ENCODE measurements around the gene RUFY2. TPM values are rescaled to one million over a fixed set of nuclear protein-coding genes. Genes with fewer than 3 reads are reported as not detected.
A peak's percentile ranks its signal among the peaks of the same experiment; 100 is the strongest.

RUFY2 gene
- total RNA-seq, 1 donor from 2014 or later = 75.6 TPM

GRCh38 chr10:68419376-68419775, 12.3 kb upstream of the RUFY2 start:
- Mint-ChIP-seq H3K4me1 (ENCODE audit: low read depth, unreplicated experiment) (no peaks in the 10 kb centered on the region), H3K27me3 (ENCODE audit: unreplicated experiment) (no peaks in the 10 kb centered on the region), H3K9me3 (ENCODE audit: unreplicated experiment) (no peaks in the 10 kb centered on the region), H3K27ac (ENCODE audit: unreplicated experiment) (no peak overlapping the region), H3K4me3 (ENCODE audit: unreplicated experiment) (no peak overlapping the region), H3K36me3 (ENCODE audit: unreplicated experiment) (no peaks in the 10 kb centered on the region)
- TF ChIP-seq CTCF (IDR thresholded peaks at IDR 0.05; ENCODE audit: partially characterized antibody, unreplicated experiment) = no peak
- no peak for DNase-seq

GRCh38 chr10:68408898-68409518, 1.9 kb upstream of the RUFY2 start:
- H3K9me3 Mint-ChIP-seq (ENCODE audit: unreplicated experiment) = peaks cover 8% of the 10 kb centered on the region
- DNase-seq = no peak
- H3K4me3 Mint-ChIP-seq (ENCODE audit: unreplicated experiment) = no peak overlapping the region
- peaks cover 9% of the 10 kb centered on the region for H3K4me1 Mint-ChIP-seq (ENCODE audit: low read depth, unreplicated experiment)
- H3K27me3 Mint-ChIP-seq (ENCODE audit: unreplicated experiment) = peaks cover 8% of the 10 kb centered on the region
- H3K27ac Mint-ChIP-seq (ENCODE audit: unreplicated experiment) = no peak overlapping the region
- TF ChIP-seq CTCF (IDR thresholded peaks at IDR 0.05; ENCODE audit: partially characterized antibody, unreplicated experiment) = no peak
- no peaks in the 10 kb centered on the region for H3K36me3 Mint-ChIP-seq (ENCODE audit: unreplicated experiment)

- H3K27me3 Mint-ChIP-seq (ENCODE audit: unreplicated experiment) = peaks cover 6% of the 10 kb centered on the region
- H3K9me3 Mint-ChIP-seq (ENCODE audit: unreplicated experiment) = peaks cover 6% of the 10 kb centered on the region
- H3K4me1 Mint-ChIP-seq (ENCODE audit: low read depth, unreplicated experiment) = peaks cover 9% of the 10 kb centered on the region
Observed at GRCh38 chr10:68406111-68406814, 814 bp downstream of the RUFY2 start.

GRCh38 chr10:68403701-68404100, 3.4 kb downstream of the RUFY2 start:
- Mint-ChIP-seq H3K27me3 (ENCODE audit: unreplicated experiment) (peaks cover 4% of the 10 kb centered on the region), H3K9me3 (ENCODE audit: unreplicated experiment) (peaks cover 6% of the 10 kb centered on the region), H3K4me1 (ENCODE audit: low read depth, unreplicated experiment) (peaks cover 9% of the 10 kb centered on the region), H3K27ac (ENCODE audit: unreplicated experiment) (no peak overlapping the region), H3K4me3 (ENCODE audit: unreplicated experiment) (no peak overlapping the region), H3K36me3 (ENCODE audit: unreplicated experiment) (no peaks in the 10 kb centered on the region)
- no peak for DNase-seq
- no peak for TF ChIP-seq CTCF (IDR thresholded peaks at IDR 0.05; ENCODE audit: partially characterized antibody, unreplicated experiment)

More at GRCh38 chr10:68406111-68406814, 814 bp downstream of the RUFY2 start:
- Mint-ChIP-seq H3K27ac (ENCODE audit: unreplicated experiment) (peak overlapping the region; percentile 96), H3K36me3 (ENCODE audit: unreplicated experiment) (no peaks in the 10 kb centered on the region), H3K4me3 (ENCODE audit: unreplicated experiment) (peak overlapping the region; percentile 94)
- TF ChIP-seq CTCF (IDR thresholded peaks at IDR 0.05; ENCODE audit: partially characterized antibody, unreplicated experiment) = no peak
- DNase-seq = peak; percentile 82

- peaks cover 9% of the 10 kb centered on the region for H3K4me1 Mint-ChIP-seq (ENCODE audit: low read depth, unreplicated experiment)
- peaks cover 4% of the 10 kb centered on the region for H3K27me3 Mint-ChIP-seq (ENCODE audit: unreplicated experiment)
Observed at GRCh38 chr10:68402276-68402675, 4.8 kb downstream of the RUFY2 start.

More at GRCh38 chr10:68402276-68402675, 4.8 kb downstream of the RUFY2 start:
- Mint-ChIP-seq H3K9me3 (ENCODE audit: unreplicated experiment) (peaks cover 4% of the 10 kb centered on the region), H3K36me3 (ENCODE audit: unreplicated experiment) (no peaks in the 10 kb centered on the region), H3K27ac (ENCODE audit: unreplicated experiment) (no peak overlapping the region), H3K4me3 (ENCODE audit: unreplicated experiment) (no peak overlapping the region)
- TF ChIP-seq CTCF (IDR thresholded peaks at IDR 0.05; ENCODE audit: partially characterized antibody, unreplicated experiment) = no peak
- DNase-seq = no peak

Data from glutamatergic neuron (in vitro differentiated cells).